Activated naive CD4-positive, alpha-beta T cell treated with anti-CD3 and anti-CD28 coated beads for 36 hours (primary cell): ENCODE measurements around the gene LEKR1. TPM values are rescaled to one million over a fixed set of nuclear protein-coding genes. Genes with fewer than 3 reads are reported as not detected.

ENCODE experiments used
- CTCF ChIA-PET: fragments of 350-600 bp; sonication (Branson Sonifier 250); formaldehyde crosslinking; loops from one replicate; lab custom pipeline; 2021; ENCODE audit warnings: antibody characterized with exemption; lab: Charles Lee
- DNase-seq: peaks from one replicate; pipeline ENCODE4 v3.0.0-alpha.2; 2020
- H3K27ac Mint-ChIP-seq: one replicate; pipeline ENCODE4 v1.8.0; 2021; ENCODE audit warnings: mild to moderate bottlenecking, mixed read lengths
- H3K27me3 Mint-ChIP-seq: one replicate; pipeline ENCODE4 v1.8.0; 2021; ENCODE audit warnings: low read depth, mixed read lengths
- H3K36me3 Mint-ChIP-seq: one replicate; pipeline ENCODE4 v1.8.0; 2021; ENCODE audit warnings: low read depth, mixed read lengths
- H3K4me1 Mint-ChIP-seq: one replicate; pipeline ENCODE4 v1.8.0; 2021; ENCODE audit warnings: low read depth, mixed read lengths
- H3K4me3 Mint-ChIP-seq: one replicate; pipeline ENCODE4 v1.8.0; 2021; ENCODE audit warnings: mild to moderate bottlenecking, moderate library complexity, mixed read lengths
- H3K9me3 Mint-ChIP-seq: one replicate; pipeline ENCODE4 v1.8.0; 2021; ENCODE audit warnings: mixed read lengths
- intact Hi-C: fragments of 100-400 bp; cut with micrococcal nuclease; formaldehyde crosslinking; loops from one replicate; pipeline ENCODE4 v1.15.1; 2023
- total RNA-seq, 2 experiments: library from RNA; stranded (reverse); gene quantifications; one replicate each; pipeline ENCODE4 v1.2.3, GENCODE V29; 2021

The LEKR1 gene
- total RNA-seq, result under 1 TPM; 0.43 to 0.77 TPM

DNA sequence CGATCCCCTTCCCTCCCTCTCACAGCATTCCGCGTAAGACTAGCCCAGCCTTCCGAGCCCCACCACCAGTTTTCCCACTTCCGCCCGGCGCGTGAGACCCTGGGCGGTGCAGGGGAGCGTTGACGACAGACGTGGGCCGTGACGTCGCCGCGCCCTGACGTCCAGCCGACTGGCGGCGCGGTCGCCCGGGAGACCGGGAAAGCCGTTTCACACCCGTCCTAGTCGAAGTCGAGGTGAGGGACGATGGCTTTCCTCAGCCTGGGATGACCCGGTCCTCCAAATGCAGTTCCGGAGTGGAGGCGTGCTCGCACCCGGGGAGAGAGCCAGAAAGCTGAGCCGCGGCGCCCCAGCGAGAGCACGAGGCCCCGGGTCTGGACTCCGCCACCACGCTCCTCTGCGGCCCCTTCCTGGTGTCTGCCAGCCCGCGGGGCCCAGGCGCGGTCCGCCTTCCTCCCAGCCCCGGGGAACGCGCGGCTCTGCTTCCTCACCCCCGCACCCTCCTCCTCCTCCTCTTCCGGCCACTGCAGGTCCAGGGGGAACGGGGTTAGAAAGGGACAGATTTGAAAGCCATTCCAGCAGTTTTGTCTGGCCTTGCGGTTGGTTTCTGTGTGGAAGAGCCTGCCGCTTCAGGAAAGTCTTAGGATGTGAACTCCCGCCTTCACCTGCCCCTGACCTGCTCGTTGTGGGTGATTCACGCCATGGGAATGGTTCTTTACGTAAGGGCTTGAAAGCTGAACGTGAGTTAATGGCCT lies at the start of gene LEKR1:
Gene LEKR1 (plus strand): TSS at position 210 of the 752 bp plus-strand sequence. CDS start 2,977 bp downstream, outside the sequence.
- Mint-ChIP-seq H3K27me3 (no peaks in the 10 kb centered on the region), H3K36me3 (no peaks in the 10 kb centered on the region), H3K9me3 (no peaks in the 10 kb centered on the region), H3K4me3 (peak within 1 kb of the TSS; percentile 93), H3K27ac (peak within 1 kb of the TSS; percentile 92), H3K4me1 (peaks cover 16% of the 10 kb centered on the region)
- DNase-seq, result peak; percentile 69
- CTCF ChIA-PET, result interaction anchor here (0.6 to 1.6 kb wide), 4 partner anchors 9 to 217 kb away, joined by 3 to 4 read pairs (median 3); no protein-coding TSS in a partner anchor
- intact Hi-C loops, result loop anchor here (1.0 to 10.0 kb wide), 6 partner anchors 9 to 672 kb away; partner anchors contain the start of gene TIPARP

DNA sequence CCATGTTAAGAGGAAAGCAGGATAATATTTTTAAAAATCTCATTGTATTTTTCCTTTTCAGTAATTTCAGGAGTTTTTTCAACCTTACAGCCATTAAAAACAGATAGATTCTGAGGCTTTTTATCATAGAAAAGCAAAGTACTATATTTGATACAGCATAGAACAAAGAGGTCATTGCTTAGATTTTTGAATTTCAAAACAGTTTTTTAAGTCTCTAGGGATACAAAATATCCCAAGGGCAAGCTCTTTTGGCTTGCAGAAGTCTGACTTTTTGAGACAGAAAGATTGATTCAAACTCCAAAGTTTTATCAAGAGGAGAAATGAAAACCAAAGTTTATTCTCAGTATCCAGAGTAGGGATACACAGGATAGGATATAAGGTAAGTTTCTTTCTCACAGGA lies 49.3 kb upstream of the LEKR1 start:
- CTCF ChIA-PET, result no interaction called here
- no peak overlapping the region for H3K27ac Mint-ChIP-seq
- no peak for DNase-seq
- H3K4me1 Mint-ChIP-seq, result no peaks in the 10 kb centered on the region
- intact Hi-C loops, result no loop called here
- no peaks in the 10 kb centered on the region for H3K9me3 Mint-ChIP-seq
- H3K27me3 Mint-ChIP-seq, result no peaks in the 10 kb centered on the region
- no peak overlapping the region for H3K4me3 Mint-ChIP-seq
- H3K36me3 Mint-ChIP-seq, result no peaks in the 10 kb centered on the region

DNA sequence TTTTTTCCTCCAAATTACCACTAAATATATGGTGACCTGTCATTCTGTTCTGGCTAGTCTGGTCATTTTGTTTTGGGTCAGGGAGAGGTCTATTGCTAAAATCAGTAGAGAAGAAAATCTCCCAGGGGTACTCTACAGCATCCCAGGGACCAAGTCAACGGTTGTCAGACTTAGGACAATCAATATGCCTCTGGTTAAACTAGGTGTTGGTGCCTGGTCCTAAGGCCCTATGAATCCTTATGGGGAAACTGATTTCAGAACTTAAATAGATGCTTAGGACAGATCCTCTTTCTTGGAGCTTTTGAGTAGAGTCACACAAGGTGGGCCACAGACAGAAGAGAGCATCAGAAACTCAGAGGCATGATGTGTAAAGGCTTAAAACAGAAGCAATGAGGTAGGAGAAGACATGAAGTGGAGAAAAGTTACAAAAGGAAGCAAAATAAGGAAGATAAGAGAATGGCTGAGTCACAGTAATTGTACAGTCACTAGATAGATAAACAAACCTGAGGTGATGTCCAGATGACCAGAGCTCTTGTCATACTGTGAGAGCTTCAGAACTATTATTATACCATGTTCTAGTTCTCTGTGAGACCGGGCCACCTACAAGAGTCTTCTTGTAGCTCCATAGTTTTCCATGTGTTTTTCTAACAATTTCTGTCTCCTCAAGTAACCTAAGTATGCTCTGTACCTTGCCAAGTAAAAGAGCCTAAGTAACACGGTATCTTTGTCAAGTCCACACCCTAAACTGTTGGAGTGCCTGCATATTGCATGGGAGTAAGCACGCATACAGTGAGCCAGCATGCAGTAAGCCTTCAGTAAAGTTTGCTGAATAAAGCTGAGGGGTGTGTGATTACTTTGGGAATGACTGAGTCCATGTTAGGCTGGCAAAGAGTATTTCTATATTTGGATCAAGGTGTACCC lies 44.6 kb upstream of the LEKR1 start:
- Mint-ChIP-seq H3K4me1 (no peaks in the 10 kb centered on the region), H3K27me3 (no peaks in the 10 kb centered on the region), H3K36me3 (peaks cover 3% of the 10 kb centered on the region), H3K9me3 (no peaks in the 10 kb centered on the region), H3K4me3 (no peak overlapping the region), H3K27ac (no peak overlapping the region)
- intact Hi-C loops, result no loop called here
- CTCF ChIA-PET, result interaction anchor here (1.0 kb wide), 1 partner anchor 21 kb away, joined by 3 read pairs; no protein-coding TSS in a partner anchor
- no peak for DNase-seq

GRCh38 chr3:156782319-156782718 lies 43.8 kb upstream of the LEKR1 start:
- CTCF ChIA-PET, result no interaction called here
- Mint-ChIP-seq H3K4me1 (no peaks in the 10 kb centered on the region), H3K36me3 (peaks cover 3% of the 10 kb centered on the region), H3K9me3 (no peaks in the 10 kb centered on the region), H3K4me3 (no peak overlapping the region), H3K27me3 (no peaks in the 10 kb centered on the region), H3K27ac (no peak overlapping the region)
- DNase-seq, result no peak
- intact Hi-C loops, result no loop called here

GRCh38 chr3:156782921-156783320 lies 43.2 kb upstream of the LEKR1 start:
- intact Hi-C loops, result no loop called here
- Mint-ChIP-seq H3K36me3 (peaks cover 3% of the 10 kb centered on the region), H3K27me3 (no peaks in the 10 kb centered on the region), H3K27ac (no peak overlapping the region), H3K4me1 (peaks cover 1% of the 10 kb centered on the region), H3K9me3 (no peaks in the 10 kb centered on the region), H3K4me3 (no peak overlapping the region)
- DNase-seq, result no peak
- CTCF ChIA-PET, result no interaction called here

- no peak overlapping the region for H3K27ac Mint-ChIP-seq
- no peak overlapping the region for H3K4me3 Mint-ChIP-seq
- H3K36me3 Mint-ChIP-seq, result peaks cover 3% of the 10 kb centered on the region
- CTCF ChIA-PET, result no interaction called here
- intact Hi-C loops, result no loop called here
- no peaks in the 10 kb centered on the region for H3K27me3 Mint-ChIP-seq
- peaks cover 6% of the 10 kb centered on the region for H3K4me1 Mint-ChIP-seq
- no peak for DNase-seq
- H3K9me3 Mint-ChIP-seq, result no peaks in the 10 kb centered on the region
Measured at GRCh38 chr3:156787001-156787400, 39.2 kb upstream of the LEKR1 start.

GRCh38 chr3:156787926-156788663 lies 38.1 kb upstream of the LEKR1 start:
- CTCF ChIA-PET, result interaction anchor here (0.6 kb wide), 2 partner anchors 292 to 541 kb away, joined by 3 to 4 read pairs; no protein-coding TSS in a partner anchor
- no peak overlapping the region for H3K27ac Mint-ChIP-seq
- H3K9me3 Mint-ChIP-seq, result no peaks in the 10 kb centered on the region
- peaks cover 3% of the 10 kb centered on the region for H3K36me3 Mint-ChIP-seq
- no peaks in the 10 kb centered on the region for H3K27me3 Mint-ChIP-seq
- peaks cover 14% of the 10 kb centered on the region for H3K4me1 Mint-ChIP-seq
- intact Hi-C loops, result no loop called here
- peak; percentile 28 for DNase-seq
- no peak overlapping the region for H3K4me3 Mint-ChIP-seq

- Mint-ChIP-seq H3K9me3 (no peaks in the 10 kb centered on the region), H3K4me3 (no peak overlapping the region), H3K27ac (no peak overlapping the region), H3K36me3 (peaks cover 3% of the 10 kb centered on the region), H3K27me3 (no peaks in the 10 kb centered on the region), H3K4me1 (peaks cover 18% of the 10 kb centered on the region)
- no peak for DNase-seq
- CTCF ChIA-PET, result no interaction called here
- intact Hi-C loops, result no loop called here
Measured at GRCh38 chr3:156788846-156789245, 37.3 kb upstream of the LEKR1 start.

DNA sequence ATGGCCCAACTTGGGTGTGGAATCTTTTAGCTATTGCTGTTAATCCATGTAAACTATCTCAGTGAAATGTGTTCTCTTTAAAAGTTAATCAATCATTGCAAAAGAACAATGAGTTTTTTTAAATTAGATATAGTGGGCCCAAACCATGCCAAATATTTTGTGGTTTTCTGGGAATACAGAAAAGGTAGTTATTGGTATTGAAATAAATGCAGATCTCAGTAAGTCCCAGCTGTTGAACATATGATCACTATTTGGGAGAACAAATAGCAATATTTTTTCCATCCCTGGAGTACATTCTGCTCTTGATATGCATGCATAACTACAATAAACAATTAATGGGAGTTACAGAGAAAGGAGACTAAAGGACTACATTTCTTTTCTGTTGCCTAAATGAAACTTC lies 36.0 kb upstream of the LEKR1 start:
- Mint-ChIP-seq H3K4me1 (peaks cover 18% of the 10 kb centered on the region), H3K36me3 (peaks cover 3% of the 10 kb centered on the region), H3K27me3 (no peaks in the 10 kb centered on the region), H3K27ac (no peak overlapping the region), H3K4me3 (no peak overlapping the region), H3K9me3 (no peaks in the 10 kb centered on the region)
- intact Hi-C loops, result no loop called here
- CTCF ChIA-PET, result no interaction called here
- no peak for DNase-seq

- peaks cover 23% of the 10 kb centered on the region for H3K4me1 Mint-ChIP-seq
- intact Hi-C loops, result loop anchor here (2.0 kb wide), 1 partner anchor 25 kb away; no protein-coding TSS in a partner anchor
- H3K4me3 Mint-ChIP-seq, result no peak overlapping the region
- H3K27ac Mint-ChIP-seq, result no peak overlapping the region
- no peak for DNase-seq
- H3K36me3 Mint-ChIP-seq, result no peaks in the 10 kb centered on the region
- CTCF ChIA-PET, result interaction anchor here (0.6 kb wide), 1 partner anchor 1769 kb away, joined by 3 read pairs; no protein-coding TSS in a partner anchor
- no peaks in the 10 kb centered on the region for H3K27me3 Mint-ChIP-seq
- no peaks in the 10 kb centered on the region for H3K9me3 Mint-ChIP-seq
Measured at GRCh38 chr3:156792114-156792513, 34.0 kb upstream of the LEKR1 start.

DNA sequence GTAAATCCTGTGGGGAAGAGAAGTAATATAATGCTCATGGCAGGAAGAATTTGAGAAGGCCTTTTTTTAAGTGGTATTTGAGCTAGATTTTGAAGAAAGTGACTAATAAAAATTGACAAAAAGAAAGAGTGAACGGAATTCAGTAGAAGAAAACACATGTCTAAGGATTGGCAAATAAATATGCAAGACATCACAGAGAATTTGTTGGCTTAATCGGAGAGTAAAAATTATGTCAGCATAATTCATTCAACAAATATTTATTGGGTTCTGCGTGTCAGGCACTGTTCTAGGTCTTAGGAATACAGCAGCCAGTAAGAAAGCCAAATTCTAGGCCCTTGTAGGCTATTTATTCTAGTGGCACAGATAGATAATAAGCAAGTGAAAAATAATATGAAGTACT lies 33.6 kb upstream of the LEKR1 start:
- intact Hi-C loops, result loop anchor here (2.0 kb wide), 1 partner anchor 24 kb away; no protein-coding TSS in a partner anchor
- Mint-ChIP-seq H3K4me3 (no peak overlapping the region), H3K4me1 (peaks cover 23% of the 10 kb centered on the region), H3K9me3 (no peaks in the 10 kb centered on the region), H3K27ac (no peak overlapping the region), H3K36me3 (no peaks in the 10 kb centered on the region), H3K27me3 (no peaks in the 10 kb centered on the region)
- CTCF ChIA-PET, result interaction anchor here (0.6 kb wide), 1 partner anchor 1769 kb away, joined by 3 read pairs; no protein-coding TSS in a partner anchor
- DNase-seq, result no peak
